H9 (cell line): ENCODE measurements around the gene BSN. TPM values are rescaled to one million over a fixed set of nuclear protein-coding genes. Genes with fewer than 3 reads are reported as not detected.

Experiments used
- DNase-seq: peaks from one replicate; pipeline ENCODE4 v3.0.0-alpha.2; 2017
- H2AFZ ChIP-seq: one replicate; pipeline ENCODE4 v1.6.1; 2013; ENCODE audit warnings: mild to moderate bottlenecking, low read length, control low read depth, moderate library complexity
- H2AK5ac ChIP-seq: 2 replicates; pipeline ENCODE4 v1.6.1; 2013; ENCODE audit warnings: low read length, control low read depth, mixed read lengths; ENCODE audit not compliant: insufficient read length
- H2BK120ac ChIP-seq: one replicate; pipeline ENCODE4 v1.6.1; 2013; ENCODE audit warnings: low read depth, mild to moderate bottlenecking, low read length, control low read depth, inconsistent platforms; ENCODE audit not compliant: poor library complexity, severe bottlenecking
- H2BK12ac ChIP-seq: 2 replicates; pipeline ENCODE4 v1.6.1; 2013; ENCODE audit warnings: low read length, control low read depth, mixed read lengths, low read depth; ENCODE audit not compliant: insufficient read length
- H2BK15ac ChIP-seq: 2 replicates; pipeline ENCODE4 v1.6.1; 2013; ENCODE audit warnings: low read depth, low read length, control low read depth
- H2BK20ac ChIP-seq: one replicate; pipeline ENCODE4 v1.6.1; 2013; ENCODE audit warnings: low read depth, mild to moderate bottlenecking, low read length, control low read depth, inconsistent platforms; ENCODE audit not compliant: poor library complexity, severe bottlenecking
- H2BK5ac ChIP-seq: 2 replicates; pipeline ENCODE4 v1.6.1; 2013; ENCODE audit warnings: low read length, control low read depth, mixed read lengths; ENCODE audit not compliant: insufficient read length
- H3K14ac ChIP-seq: 2 replicates; pipeline ENCODE4 v1.6.1; 2013; ENCODE audit warnings: low read length, control low read depth; ENCODE audit not compliant: insufficient read depth
- H3K18ac ChIP-seq: 2 replicates; pipeline ENCODE4 v1.6.1; 2013; ENCODE audit warnings: low read depth, mild to moderate bottlenecking, mixed read lengths, low read length, control low read depth; ENCODE audit not compliant: insufficient read length
- H3K23ac ChIP-seq: 2 replicates; pipeline ENCODE4 v1.6.1; 2013; ENCODE audit warnings: low read length, control low read depth, mixed read lengths, low read depth; ENCODE audit not compliant: insufficient read length
- H3K23me2 ChIP-seq: 2 replicates; pipeline ENCODE4 v1.6.1; 2013; ENCODE audit warnings: low read depth, mild to moderate bottlenecking, mixed read lengths, low read length, control low read depth; ENCODE audit not compliant: insufficient read length, poor library complexity, severe bottlenecking
- H3K27ac ChIP-seq: 2 replicates; pipeline ENCODE4 v1.5.1; 2013; ENCODE audit warnings: low read length, control low read depth, mixed read lengths, low read depth; ENCODE audit not compliant: insufficient read length
- H3K27me3 ChIP-seq: 2 replicates; pipeline ENCODE4 v1.6.1; 2013; ENCODE audit warnings: low read length, control low read depth, inconsistent platforms; ENCODE audit not compliant: insufficient read depth
- H3K4ac ChIP-seq: 2 replicates; pipeline ENCODE4 v1.6.1; 2013; ENCODE audit warnings: low read depth, mild to moderate bottlenecking, control low read depth, inconsistent platforms, low read length, moderate library complexity
- H3K4me1 ChIP-seq: 2 replicates; pipeline ENCODE4 v1.6.1; 2013; ENCODE audit warnings: low read length, control low read depth, inconsistent platforms; ENCODE audit not compliant: insufficient read depth
- H3K4me2 ChIP-seq: 2 replicates; pipeline ENCODE4 v1.6.1; 2013; ENCODE audit warnings: low read length, control low read depth, mixed read lengths; ENCODE audit not compliant: insufficient read length, insufficient read depth
- H3K56ac ChIP-seq: 2 replicates; pipeline ENCODE4 v1.6.1; 2013; ENCODE audit warnings: low read depth, mild to moderate bottlenecking, mixed read lengths, low read length, control low read depth; ENCODE audit not compliant: insufficient read length
- H3K79me1 ChIP-seq: 2 replicates; pipeline ENCODE4 v1.6.1; 2013; ENCODE audit warnings: low read depth, mild to moderate bottlenecking, moderate library complexity, low read length, control low read depth, inconsistent platforms; ENCODE audit not compliant: insufficient read depth, poor library complexity, severe bottlenecking
- H3K79me2 ChIP-seq: 2 replicates; pipeline ENCODE4 v1.6.1; 2013; ENCODE audit warnings: low read length, control low read depth, inconsistent platforms; ENCODE audit not compliant: insufficient read depth
- H3K9ac ChIP-seq: 2 replicates; pipeline ENCODE4 v1.6.1; 2013; ENCODE audit warnings: low read length, control low read depth, mixed read lengths; ENCODE audit not compliant: insufficient read length; ENCODE audit errors: extremely low read depth
- H3K9me3 ChIP-seq: one replicate; pipeline ENCODE4 v1.6.1; 2013; ENCODE audit warnings: low read depth, low read length, inconsistent platforms; ENCODE audit not compliant: control insufficient read depth
- H3T11ph ChIP-seq: one replicate; pipeline ENCODE4 v1.6.1; 2013; ENCODE audit warnings: mild to moderate bottlenecking, low read length, control low read depth, inconsistent platforms
- H4K20me1 ChIP-seq: one replicate; pipeline ENCODE4 v1.6.1; 2013; ENCODE audit not compliant: control insufficient read depth, insufficient read length, insufficient read depth
- H4K5ac ChIP-seq: 2 replicates; pipeline ENCODE4 v1.6.1; 2013; ENCODE audit warnings: low read depth, mild to moderate bottlenecking, mixed read lengths, low read length, control low read depth; ENCODE audit not compliant: insufficient read length
- H4K8ac ChIP-seq: replicated peaks from 2 replicates; pipeline ENCODE4 v1.6.1; 2013; ENCODE audit warnings: low read length, control low read depth, mixed read lengths, low read depth; ENCODE audit not compliant: insufficient read length
- H4K91ac ChIP-seq: 2 replicates; pipeline ENCODE4 v1.6.1; 2013; ENCODE audit warnings: low read depth, mild to moderate bottlenecking, moderate library complexity, mixed read lengths, low read length, control low read depth; ENCODE audit not compliant: insufficient read length
- H3K27ac Mint-ChIP-seq, 3 experiments: 2 replicates in 2 of 3; 3 replicates in 1 of 3; pipeline ENCODE4 v1.8.0; 2020 to 2021; ENCODE audit warnings: mixed read lengths in 3 of 3, mild to moderate bottlenecking in 1 of 3, moderate library complexity in 1 of 3
- H3K27me3 Mint-ChIP-seq: 2 replicates; pipeline ENCODE4 v1.8.0; 2021; ENCODE audit warnings: low read depth, mild to moderate bottlenecking, moderate library complexity, mixed read lengths
- H3K36me3 Mint-ChIP-seq, 3 experiments: 2 replicates in 2 of 3; 3 replicates in 1 of 3; pipeline ENCODE4 v1.8.0; 2020 to 2021; ENCODE audit warnings: low read depth in 3 of 3, mixed read lengths in 3 of 3; ENCODE audit not compliant: insufficient read depth in 1 of 3
- H3K4me1 Mint-ChIP-seq, 2 experiments: 2 replicates each; pipeline ENCODE4 v1.8.0; 2020; ENCODE audit warnings: mixed read lengths in 2 of 2
- H3K4me3 Mint-ChIP-seq, 2 experiments: 2 replicates in 1 of 2; 3 replicates in 1 of 2; pipeline ENCODE4 v1.8.0; 2020 to 2021; ENCODE audit warnings: mild to moderate bottlenecking in 2 of 2, mixed read lengths in 2 of 2, moderate library complexity in 1 of 2
- H3K9me3 Mint-ChIP-seq, 2 experiments: 2 replicates in 1 of 2; 3 replicates in 1 of 2; pipeline ENCODE4 v1.8.0; 2020; ENCODE audit warnings: mild to moderate bottlenecking in 2 of 2, mixed read lengths in 2 of 2, moderate library complexity in 1 of 2
- CTCF ChIP-seq: fragments of 200-600 bp; sonication (generic); conservative IDR thresholded peaks from 3 replicates; pipeline ENCODE4 v1.8.0; 2021; ENCODE audit warnings: antibody characterized with exemption, mild to moderate bottlenecking
- WGBS: extraction: QIAGEN DNeasy Blood & Tissue Kit; methylation state at CpG from one replicate; pipeline ENCODE4 v1.1.7; 2013; ENCODE audit warnings: missing lambda C conversion rate, low lambda C conversion rate, mixed read lengths; ENCODE audit not compliant: insufficient read length; ENCODE audit errors: extremely low coverage; 5-methylcytosine and 5-hydroxymethylcytosine counted together
- total RNA-seq: library from RNA; stranded (reverse); gene quantifications from 2 replicates; pipeline ENCODE4 v1.2.1, GENCODE V29; 2021

BSN gene
- total RNA-seq, 1 experiment from 2014 or later = 2.4 TPM

- H3K4me2 ChIP-seq = no peak overlapping the region
- WGBS = no CpG with 5 or more reads among the region's 2 CpGs
- Mint-ChIP-seq H3K27ac (peak overlapping the region in 2 of 3 experiments; percentile 11 to 66; a peak in 2 of 7 replicates), H3K27me3 (no peaks in the 10 kb centered on the region), H3K9me3 (no peaks in the 10 kb centered on the region), H3K36me3 (no peaks in the 10 kb centered on the region), H3K4me3 (no peak overlapping the region), H3K4me1 (no peaks in the 10 kb centered on the region)
- H3K18ac ChIP-seq = no peak overlapping the region
- H3K27ac ChIP-seq = no peak overlapping the region
- no peak overlapping the region for H4K8ac ChIP-seq
- H3T11ph ChIP-seq = no peak overlapping the region
- no peaks in the 10 kb centered on the region for H3K79me1 ChIP-seq
- H3K4me1 ChIP-seq = no peaks in the 10 kb centered on the region
- H3K14ac ChIP-seq = no peak overlapping the region
- DNase-seq = no peak
- no peaks in the 10 kb centered on the region for H3K79me2 ChIP-seq
- no peak overlapping the region for H3K4ac ChIP-seq
- no peak overlapping the region for H2BK20ac ChIP-seq
- no peak overlapping the region for H2AK5ac ChIP-seq
- no peaks in the 10 kb centered on the region for H3K9me3 ChIP-seq
- no peak overlapping the region for H2BK12ac ChIP-seq
- TF ChIP-seq CTCF = no peak
- H3K9ac ChIP-seq = peak overlapping the region; percentile 5
- H2BK5ac ChIP-seq = no peak overlapping the region
- no peak overlapping the region for H2BK15ac ChIP-seq
- no peak overlapping the region for H2BK120ac ChIP-seq
- no peaks in the 10 kb centered on the region for H3K23me2 ChIP-seq
- H2AFZ ChIP-seq = no peak overlapping the region
- H4K91ac ChIP-seq = no peak overlapping the region
- no peaks in the 10 kb centered on the region for H4K20me1 ChIP-seq
- no peaks in the 10 kb centered on the region for H3K27me3 ChIP-seq
- no peak overlapping the region for H3K23ac ChIP-seq
- H3K56ac ChIP-seq = no peak overlapping the region
- H4K5ac ChIP-seq = no peak overlapping the region
Observed at GRCh38 chr3:49658711-49659110, 104.4 kb downstream of the BSN start.
